ENCODE measurements around the gene NBR1.
"Not testable (repeated sequence)": the region's sequence is repeated elsewhere in the genome, so short reads cannot be mapped to it uniquely, and the experiment has no call there.

DNA sequence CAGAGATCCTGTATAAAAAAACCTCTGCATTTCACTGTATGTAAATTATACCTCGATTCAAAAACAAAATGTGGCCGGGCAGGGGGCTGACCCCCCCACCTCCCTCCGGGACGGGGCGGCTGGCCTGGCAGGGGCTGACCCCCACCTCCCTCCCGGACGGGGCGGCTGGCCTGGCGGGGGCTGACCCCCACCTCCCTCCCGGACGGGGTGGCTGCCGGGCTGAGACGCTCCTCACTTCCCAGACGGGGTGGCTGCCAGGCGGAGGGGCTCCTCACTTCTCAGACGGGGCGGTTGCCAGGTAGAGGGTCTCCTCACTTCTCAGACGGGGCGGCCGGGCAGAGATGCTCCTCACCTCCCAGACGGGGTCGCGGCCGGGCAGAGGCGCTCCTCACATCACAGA is 11.8 kb upstream of the NBR1 start:
- TF ChIP-seq, protein P1, sequence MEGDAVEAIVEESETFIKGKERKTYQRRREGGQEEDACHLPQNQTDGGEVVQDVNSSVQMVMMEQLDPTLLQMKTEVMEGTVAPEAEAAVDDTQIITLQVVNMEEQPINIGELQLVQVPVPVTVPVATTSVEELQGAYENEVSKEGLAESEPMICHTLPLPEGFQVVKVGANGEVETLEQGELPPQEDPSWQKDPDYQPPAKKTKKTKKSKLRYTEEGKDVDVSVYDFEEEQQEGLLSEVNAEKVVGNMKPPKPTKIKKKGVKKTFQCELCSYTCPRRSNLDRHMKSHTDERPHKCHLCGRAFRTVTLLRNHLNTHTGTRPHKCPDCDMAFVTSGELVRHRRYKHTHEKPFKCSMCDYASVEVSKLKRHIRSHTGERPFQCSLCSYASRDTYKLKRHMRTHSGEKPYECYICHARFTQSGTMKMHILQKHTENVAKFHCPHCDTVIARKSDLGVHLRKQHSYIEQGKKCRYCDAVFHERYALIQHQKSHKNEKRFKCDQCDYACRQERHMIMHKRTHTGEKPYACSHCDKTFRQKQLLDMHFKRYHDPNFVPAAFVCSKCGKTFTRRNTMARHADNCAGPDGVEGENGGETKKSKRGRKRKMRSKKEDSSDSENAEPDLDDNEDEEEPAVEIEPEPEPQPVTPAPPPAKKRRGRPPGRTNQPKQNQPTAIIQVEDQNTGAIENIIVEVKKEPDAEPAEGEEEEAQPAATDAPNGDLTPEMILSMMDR (conservative IDR thresholded peaks at IDR 0.05), result not testable (repeated sequence)
- TF ChIP-seq EZH2 (IDR thresholded peaks at IDR 0.05; ENCODE audit: low read depth), result not testable (repeated sequence)
